HEK293 (cell line): Measurements from ENCODE around the gene MACROD1.

Source experiments
- CTCF ChIA-PET: fragments of 350-600 bp; formaldehyde crosslinking; extraction: SDS; loops from one replicate; lab custom pipeline; 2021; ENCODE audit warnings: antibody characterized with exemption; lab: Yijun Ruan, JAX
- POLR2A ChIA-PET: fragments of 300-600 bp; formaldehyde crosslinking; extraction: SDS; loops from one replicate; lab custom pipeline; 2020; ENCODE audit warnings: antibody characterized with exemption, inconsistent platforms; lab: Yijun Ruan, JAX
- H3K27ac ChIP-seq: fragments of 200-500 bp; sonication (Bioruptor generic); 2 replicates; pipeline ENCODE4 v1.5.1; 2014; ENCODE audit warnings: low read depth, low read length, control low read depth, inconsistent platforms; ENCODE audit errors: extremely low read depth
- H3K36me3 ChIP-seq, 2 experiments: fragments of 200-500 bp in 1 of 2; sonication (Bioruptor generic) in 1 of 2; 1 replicate in 1 of 2; 2 replicates in 1 of 2; pipeline ENCODE4 v1.5.1; 2014 to 2017; ENCODE audit warnings: inconsistent platforms in 2 of 2, low read length in 2 of 2; ENCODE audit not compliant: control insufficient read depth in 2 of 2, insufficient read depth in 1 of 2
- H3K4me1 ChIP-seq: fragments of 200-500 bp; sonication (Bioruptor generic); 2 replicates; pipeline ENCODE4 v1.5.1; 2014; ENCODE audit warnings: mild to moderate bottlenecking, low read length, inconsistent platforms; ENCODE audit not compliant: control insufficient read depth, insufficient read depth
- H3K4me3 ChIP-seq: 2 replicates; pipeline ENCODE4 v1.5.1; 2011; ENCODE audit warnings: low read depth, mild to moderate bottlenecking, control low read depth, low read length, moderate library complexity
- H3K9me3 ChIP-seq: fragments of 200-500 bp; sonication (Bioruptor generic); 2 replicates; pipeline ENCODE4 v1.5.1; 2014; ENCODE audit warnings: low read depth, low read length, inconsistent platforms; ENCODE audit not compliant: control insufficient read depth, insufficient read depth
- BCL11A ChIP-seq: fragments of 450-650 bp; formaldehyde crosslinking; IDR thresholded peaks from 2 replicates; pipeline ENCODE4 v1.5.1; 2016; ENCODE audit warnings: low read depth, missing biosample characterization, missing genetic modification characterization
- SP2 ChIP-seq: fragments of 450-650 bp; formaldehyde crosslinking; IDR thresholded peaks from 2 replicates; pipeline ENCODE4 v1.5.1; 2016; ENCODE audit warnings: missing biosample characterization, missing genetic modification characterization
- ZBTB17 ChIP-seq: fragments of 450-650 bp; formaldehyde crosslinking; IDR thresholded peaks from 2 replicates; pipeline ENCODE4 v1.5.1; 2016; ENCODE audit warnings: missing biosample characterization, missing genetic modification characterization
- ZBTB7A ChIP-seq: fragments of 450-650 bp; formaldehyde crosslinking; IDR thresholded peaks from 2 replicates; pipeline ENCODE4 v1.5.1; 2016; ENCODE audit warnings: low read depth, missing biosample characterization, missing genetic modification characterization
- ZFP37 ChIP-seq: fragments of 450-650 bp; formaldehyde crosslinking; IDR thresholded peaks from 2 replicates; pipeline ENCODE4 v1.5.1; 2016; ENCODE audit warnings: missing biosample characterization, missing genetic modification characterization
- ZIC2 ChIP-seq: fragments of 450-650 bp; formaldehyde crosslinking; IDR thresholded peaks from 2 replicates; pipeline ENCODE4 v1.5.1; 2016; ENCODE audit warnings: missing biosample characterization, missing genetic modification characterization
- ZNF16 ChIP-seq: fragments of 450-650 bp; formaldehyde crosslinking; IDR thresholded peaks from 2 replicates; pipeline ENCODE4 v1.5.1; 2016; ENCODE audit warnings: low read depth, missing biosample characterization, missing genetic modification characterization
- ZNF174 ChIP-seq: fragments of 450-650 bp; formaldehyde crosslinking; IDR thresholded peaks from 2 replicates; pipeline ENCODE4 v1.5.0; 2017; ENCODE audit warnings: missing biosample characterization, mild to moderate bottlenecking, missing genetic modification characterization
- ZNF2 ChIP-seq: fragments of 450-650 bp; formaldehyde crosslinking; IDR thresholded peaks from 2 replicates; pipeline ENCODE4 v1.5.1; 2016; ENCODE audit warnings: missing biosample characterization, missing genetic modification characterization
- ZNF221 ChIP-seq: fragments of 450-650 bp; formaldehyde crosslinking; IDR thresholded peaks from 2 replicates; pipeline ENCODE4 v1.5.1; 2017; ENCODE audit warnings: missing biosample characterization, missing genetic modification characterization, borderline replicate concordance
- ZNF24 ChIP-seq: fragments of 450-650 bp; formaldehyde crosslinking; IDR thresholded peaks from 2 replicates; pipeline ENCODE4 v1.5.1; 2016; ENCODE audit warnings: missing biosample characterization, missing genetic modification characterization
- ZNF530 ChIP-seq: fragments of 450-650 bp; formaldehyde crosslinking; IDR thresholded peaks from 2 replicates; pipeline ENCODE4 v1.5.1; 2016; ENCODE audit warnings: low read depth, missing biosample characterization, missing genetic modification characterization
- ZNF548 ChIP-seq: fragments of 450-650 bp; formaldehyde crosslinking; IDR thresholded peaks from 2 replicates; pipeline ENCODE4 v1.5.1; 2016; ENCODE audit warnings: missing biosample characterization, missing genetic modification characterization
- ZNF600 ChIP-seq: fragments of 450-650 bp; formaldehyde crosslinking; IDR thresholded peaks from 2 replicates; pipeline ENCODE4 v1.5.1; 2016; ENCODE audit warnings: missing biosample characterization, missing genetic modification characterization
- ZNF76 ChIP-seq: fragments of 450-650 bp; formaldehyde crosslinking; IDR thresholded peaks from 2 replicates; pipeline ENCODE4; 2016; ENCODE audit warnings: low read depth, missing biosample characterization, missing genetic modification characterization, borderline replicate concordance
- TF ChIP-seq, protein P1 (sequence below): fragments of 450-650 bp; formaldehyde crosslinking; IDR thresholded peaks from 2 replicates; pipeline ENCODE4 v1.5.1; 2016; ENCODE audit warnings: missing biosample characterization, missing genetic modification characterization, borderline replicate concordance
- TF ChIP-seq, protein P2 (sequence below): fragments of 450-650 bp; formaldehyde crosslinking; IDR thresholded peaks from 2 replicates; pipeline ENCODE4 v1.5.1; 2016; ENCODE audit warnings: missing biosample characterization, missing genetic modification characterization
- TF ChIP-seq, protein P3 (sequence below): fragments of 450-650 bp; formaldehyde crosslinking; IDR thresholded peaks from 2 replicates; pipeline ENCODE4 v1.5.1; 2016; ENCODE audit warnings: missing biosample characterization, missing genetic modification characterization
- TF ChIP-seq, protein P4 (sequence below): fragments of 450-650 bp; formaldehyde crosslinking; IDR thresholded peaks from 2 replicates; pipeline ENCODE4 v1.5.1; 2016; ENCODE audit warnings: missing biosample characterization, missing genetic modification characterization

Gene MACROD1

DNA sequence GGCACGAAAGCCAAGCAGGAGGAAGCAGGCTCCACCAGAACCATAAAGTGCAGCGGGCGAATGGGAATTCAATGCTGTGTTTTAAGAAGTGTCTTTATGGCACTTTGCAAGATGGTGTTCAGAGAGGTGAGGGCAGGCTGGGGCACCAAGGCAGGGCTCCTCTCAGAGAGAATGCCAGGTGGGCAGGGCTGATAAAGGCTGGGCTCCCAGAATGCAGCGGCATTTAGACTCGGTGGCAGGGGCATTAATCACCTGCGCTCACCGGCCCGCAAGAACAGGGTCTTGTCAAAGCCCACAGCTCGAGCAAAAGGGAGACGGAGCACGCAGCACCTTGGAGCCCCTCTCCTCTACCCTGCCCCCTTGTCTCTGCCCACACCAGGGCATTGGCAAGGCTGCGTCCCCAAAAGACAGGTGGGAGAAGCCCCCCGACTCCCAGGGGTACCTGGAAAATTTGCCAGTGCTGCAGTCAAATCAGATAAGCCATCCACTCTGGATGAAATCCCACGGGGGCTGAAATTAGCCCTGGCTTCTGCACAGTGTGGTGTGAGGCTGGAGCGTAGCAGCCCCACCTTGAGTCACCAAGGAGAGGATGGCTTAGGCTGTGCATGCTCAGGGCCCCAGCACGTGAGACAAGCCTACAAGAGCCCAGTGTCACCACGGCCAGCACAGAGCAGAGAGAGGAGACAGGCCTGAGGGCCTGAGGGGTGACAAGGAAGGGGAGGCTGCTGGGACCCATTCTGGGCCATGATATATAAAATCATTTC is 8.1 kb downstream of the MACROD1 start (continued):
- TF ChIP-seq, protein P1, sequence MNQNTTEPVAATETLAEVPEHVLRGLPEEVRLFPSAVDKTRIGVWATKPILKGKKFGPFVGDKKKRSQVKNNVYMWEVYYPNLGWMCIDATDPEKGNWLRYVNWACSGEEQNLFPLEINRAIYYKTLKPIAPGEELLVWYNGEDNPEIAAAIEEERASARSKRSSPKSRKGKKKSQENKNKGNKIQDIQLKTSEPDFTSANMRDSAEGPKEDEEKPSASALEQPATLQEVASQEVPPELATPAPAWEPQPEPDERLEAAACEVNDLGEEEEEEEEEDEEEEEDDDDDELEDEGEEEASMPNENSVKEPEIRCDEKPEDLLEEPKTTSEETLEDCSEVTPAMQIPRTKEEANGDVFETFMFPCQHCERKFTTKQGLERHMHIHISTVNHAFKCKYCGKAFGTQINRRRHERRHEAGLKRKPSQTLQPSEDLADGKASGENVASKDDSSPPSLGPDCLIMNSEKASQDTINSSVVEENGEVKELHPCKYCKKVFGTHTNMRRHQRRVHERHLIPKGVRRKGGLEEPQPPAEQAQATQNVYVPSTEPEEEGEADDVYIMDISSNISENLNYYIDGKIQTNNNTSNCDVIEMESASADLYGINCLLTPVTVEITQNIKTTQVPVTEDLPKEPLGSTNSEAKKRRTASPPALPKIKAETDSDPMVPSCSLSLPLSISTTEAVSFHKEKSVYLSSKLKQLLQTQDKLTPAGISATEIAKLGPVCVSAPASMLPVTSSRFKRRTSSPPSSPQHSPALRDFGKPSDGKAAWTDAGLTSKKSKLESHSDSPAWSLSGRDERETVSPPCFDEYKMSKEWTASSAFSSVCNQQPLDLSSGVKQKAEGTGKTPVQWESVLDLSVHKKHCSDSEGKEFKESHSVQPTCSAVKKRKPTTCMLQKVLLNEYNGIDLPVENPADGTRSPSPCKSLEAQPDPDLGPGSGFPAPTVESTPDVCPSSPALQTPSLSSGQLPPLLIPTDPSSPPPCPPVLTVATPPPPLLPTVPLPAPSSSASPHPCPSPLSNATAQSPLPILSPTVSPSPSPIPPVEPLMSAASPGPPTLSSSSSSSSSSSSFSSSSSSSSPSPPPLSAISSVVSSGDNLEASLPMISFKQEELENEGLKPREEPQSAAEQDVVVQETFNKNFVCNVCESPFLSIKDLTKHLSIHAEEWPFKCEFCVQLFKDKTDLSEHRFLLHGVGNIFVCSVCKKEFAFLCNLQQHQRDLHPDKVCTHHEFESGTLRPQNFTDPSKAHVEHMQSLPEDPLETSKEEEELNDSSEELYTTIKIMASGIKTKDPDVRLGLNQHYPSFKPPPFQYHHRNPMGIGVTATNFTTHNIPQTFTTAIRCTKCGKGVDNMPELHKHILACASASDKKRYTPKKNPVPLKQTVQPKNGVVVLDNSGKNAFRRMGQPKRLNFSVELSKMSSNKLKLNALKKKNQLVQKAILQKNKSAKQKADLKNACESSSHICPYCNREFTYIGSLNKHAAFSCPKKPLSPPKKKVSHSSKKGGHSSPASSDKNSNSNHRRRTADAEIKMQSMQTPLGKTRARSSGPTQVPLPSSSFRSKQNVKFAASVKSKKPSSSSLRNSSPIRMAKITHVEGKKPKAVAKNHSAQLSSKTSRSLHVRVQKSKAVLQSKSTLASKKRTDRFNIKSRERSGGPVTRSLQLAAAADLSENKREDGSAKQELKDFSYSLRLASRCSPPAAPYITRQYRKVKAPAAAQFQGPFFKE (tag by site-specific recombination): no peak
- TF ChIP-seq SP2: no peak
- no peak for TF ChIP-seq ZNF530 (tag by site-specific recombination)
- TF ChIP-seq, all 188 proteins: peak for 0

DNA sequence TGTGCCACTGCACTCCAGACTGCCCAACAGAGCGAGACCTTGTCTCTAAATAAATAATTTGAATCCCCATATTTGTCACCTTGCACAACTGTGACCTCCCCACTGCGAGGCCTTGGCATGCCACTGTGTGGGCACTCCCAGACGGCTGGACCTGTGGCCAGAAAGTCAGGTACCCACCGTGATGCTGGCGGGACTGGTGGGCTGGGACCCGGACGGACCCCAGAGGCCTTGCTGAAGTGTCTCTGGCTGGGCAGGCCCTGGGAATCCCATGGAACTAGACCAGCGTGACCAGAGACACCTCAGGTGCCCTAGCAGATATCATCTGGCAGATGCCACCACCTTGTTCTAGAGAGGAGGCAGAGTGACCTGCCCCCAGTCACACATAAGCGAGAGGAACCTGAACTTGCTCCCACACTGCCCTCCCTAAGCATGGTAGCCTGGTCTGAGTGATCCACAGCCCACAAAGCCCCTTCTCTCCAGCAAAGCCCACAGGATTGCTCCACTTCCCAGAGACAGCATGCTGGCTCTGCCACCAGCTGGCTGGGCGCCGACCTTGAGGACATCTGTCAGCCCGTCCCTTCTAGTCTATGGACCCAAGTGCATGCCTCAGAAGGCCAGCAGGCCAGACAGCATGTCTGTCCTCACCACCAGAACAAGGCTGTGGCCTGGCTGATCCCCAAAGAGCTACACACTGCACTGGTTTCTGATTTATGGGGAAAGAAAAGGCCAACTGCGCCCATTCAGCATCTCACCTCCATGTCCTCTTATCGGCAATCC is 9.5 kb downstream of the MACROD1 start:
- POLR2A ChIA-PET: interaction anchor here (0.7 kb wide), 1 partner anchor 319 kb away, joined by 4 read pairs; no protein-coding TSS in a partner anchor
- TF ChIP-seq, protein P2, sequence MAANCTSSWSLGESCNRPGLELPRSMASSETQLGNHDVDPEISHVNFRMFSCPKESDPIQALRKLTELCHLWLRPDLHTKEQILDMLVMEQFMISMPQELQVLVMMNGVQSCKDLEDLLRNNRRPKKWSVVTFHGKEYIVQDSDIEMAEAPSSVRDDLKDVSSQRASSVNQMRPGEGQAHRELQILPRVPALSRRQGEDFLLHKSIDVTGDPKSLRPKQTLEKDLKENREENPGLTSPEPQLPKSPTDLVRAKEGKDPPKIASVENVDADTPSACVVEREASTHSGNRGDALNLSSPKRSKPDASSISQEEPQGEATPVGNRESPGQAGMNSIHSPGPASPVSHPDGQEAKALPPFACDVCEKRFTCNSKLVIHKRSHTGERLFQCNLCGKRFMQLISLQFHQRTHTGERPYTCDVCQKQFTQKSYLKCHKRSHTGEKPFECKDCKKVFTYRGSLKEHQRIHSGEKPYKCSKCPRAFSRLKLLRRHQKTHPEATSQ (tag by site-specific recombination): no peak
- TF ChIP-seq, protein P3, sequence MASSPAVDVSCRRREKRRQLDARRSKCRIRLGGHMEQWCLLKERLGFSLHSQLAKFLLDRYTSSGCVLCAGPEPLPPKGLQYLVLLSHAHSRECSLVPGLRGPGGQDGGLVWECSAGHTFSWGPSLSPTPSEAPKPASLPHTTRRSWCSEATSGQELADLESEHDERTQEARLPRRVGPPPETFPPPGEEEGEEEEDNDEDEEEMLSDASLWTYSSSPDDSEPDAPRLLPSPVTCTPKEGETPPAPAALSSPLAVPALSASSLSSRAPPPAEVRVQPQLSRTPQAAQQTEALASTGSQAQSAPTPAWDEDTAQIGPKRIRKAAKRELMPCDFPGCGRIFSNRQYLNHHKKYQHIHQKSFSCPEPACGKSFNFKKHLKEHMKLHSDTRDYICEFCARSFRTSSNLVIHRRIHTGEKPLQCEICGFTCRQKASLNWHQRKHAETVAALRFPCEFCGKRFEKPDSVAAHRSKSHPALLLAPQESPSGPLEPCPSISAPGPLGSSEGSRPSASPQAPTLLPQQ (tag by site-specific recombination): no peak
- TF ChIP-seq ZNF600 (tag by site-specific recombination) (no peak), ZNF24 (no peak), ZNF16 (tag by site-specific recombination) (no peak), ZNF221 (tag by site-specific recombination) (no peak), ZNF2 (tag by site-specific recombination) (no peak), ZBTB17 (tag by site-specific recombination) (no peak)
- TF ChIP-seq, all 188 proteins: peak for 0

DNA sequence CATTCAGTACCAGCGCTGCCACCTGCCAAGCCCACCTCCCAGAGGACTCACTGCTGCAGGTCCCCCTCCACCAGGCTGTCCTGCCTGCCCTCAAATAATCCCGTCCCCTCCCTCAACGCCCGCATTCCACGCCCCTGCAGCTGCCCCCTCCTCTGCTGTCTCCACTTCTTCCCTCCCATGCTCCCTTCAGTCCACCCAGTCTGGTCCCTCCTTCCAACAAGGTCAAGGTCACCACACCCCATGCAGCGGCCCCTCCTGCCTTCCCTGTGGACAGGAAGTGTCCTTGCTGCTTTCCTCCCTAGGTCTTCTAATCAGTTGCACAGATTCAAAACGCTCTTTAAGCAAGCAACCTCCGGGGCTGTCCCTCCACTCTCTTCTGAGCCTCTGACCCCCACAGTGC is 12.1 kb downstream of the MACROD1 start:
- H3K27ac ChIP-seq: no peak overlapping the region
- no peaks in the 10 kb centered on the region for H3K36me3 ChIP-seq
- ChIA-PET POLR2A (no interaction called here), CTCF (interaction anchor here (0.7 to 8.9 kb wide), 9 partner anchors 13 to 318 kb away, joined by 3 to 70 read pairs (median 4); partner anchors contain the start of genes COX8A and MARK2)
- H3K4me3 ChIP-seq: no peak overlapping the region
- peak; percentile 38; the same call in 1 of the 2 replicates for TF ChIP-seq ZBTB7A (tag by site-specific recombination)
- TF ChIP-seq ZNF174 (tag by site-specific recombination): no peak
- TF ChIP-seq, protein P4, sequence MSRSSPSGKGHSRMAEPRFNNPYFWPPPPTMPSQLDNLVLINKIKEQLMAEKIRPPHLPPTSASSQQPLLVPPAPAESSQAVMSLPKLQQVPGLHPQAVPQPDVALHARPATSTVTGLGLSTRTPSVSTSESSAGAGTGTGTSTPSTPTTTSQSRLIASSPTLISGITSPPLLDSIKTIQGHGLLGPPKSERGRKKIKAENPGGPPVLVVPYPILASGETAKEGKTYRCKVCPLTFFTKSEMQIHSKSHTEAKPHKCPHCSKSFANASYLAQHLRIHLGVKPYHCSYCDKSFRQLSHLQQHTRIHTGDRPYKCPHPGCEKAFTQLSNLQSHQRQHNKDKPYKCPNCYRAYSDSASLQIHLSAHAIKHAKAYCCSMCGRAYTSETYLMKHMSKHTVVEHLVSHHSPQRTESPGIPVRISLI (tag by site-specific recombination): no peak
- no peak for TF ChIP-seq ZNF548 (tag by site-specific recombination)
- TF ChIP-seq ZIC2: peak; percentile 6; the same call in 1 of the 2 replicates
- TF ChIP-seq ZNF76: no peak
- TF ChIP-seq ZFP37 (tag by site-specific recombination): no peak
- 0 out of 2 replicates have a peak, but pooled peaks have one; percentile 49 for TF ChIP-seq BCL11A
- H3K4me1 ChIP-seq: no peaks in the 10 kb centered on the region
- H3K9me3 ChIP-seq: no peaks in the 10 kb centered on the region

More for the DNA sequence above, 9.5 kb downstream of the MACROD1 start:
- no peak overlapping the region for H3K27ac ChIP-seq
- H3K4me3 ChIP-seq: no peak overlapping the region
- H3K9me3 ChIP-seq: no peaks in the 10 kb centered on the region
- H3K36me3 ChIP-seq: peaks cover 0 to 2% of the 10 kb centered on the region in 2 experiments; a peak in 1 of 3 replicates
- CTCF ChIA-PET: interaction anchor here (0.5 kb wide), 1 partner anchor 94 kb away, joined by 4 read pairs; no protein-coding TSS in a partner anchor
- H3K4me1 ChIP-seq: no peaks in the 10 kb centered on the region
